Measurements from ENCODE around the gene VCP.

Gene VCP

DNA sequence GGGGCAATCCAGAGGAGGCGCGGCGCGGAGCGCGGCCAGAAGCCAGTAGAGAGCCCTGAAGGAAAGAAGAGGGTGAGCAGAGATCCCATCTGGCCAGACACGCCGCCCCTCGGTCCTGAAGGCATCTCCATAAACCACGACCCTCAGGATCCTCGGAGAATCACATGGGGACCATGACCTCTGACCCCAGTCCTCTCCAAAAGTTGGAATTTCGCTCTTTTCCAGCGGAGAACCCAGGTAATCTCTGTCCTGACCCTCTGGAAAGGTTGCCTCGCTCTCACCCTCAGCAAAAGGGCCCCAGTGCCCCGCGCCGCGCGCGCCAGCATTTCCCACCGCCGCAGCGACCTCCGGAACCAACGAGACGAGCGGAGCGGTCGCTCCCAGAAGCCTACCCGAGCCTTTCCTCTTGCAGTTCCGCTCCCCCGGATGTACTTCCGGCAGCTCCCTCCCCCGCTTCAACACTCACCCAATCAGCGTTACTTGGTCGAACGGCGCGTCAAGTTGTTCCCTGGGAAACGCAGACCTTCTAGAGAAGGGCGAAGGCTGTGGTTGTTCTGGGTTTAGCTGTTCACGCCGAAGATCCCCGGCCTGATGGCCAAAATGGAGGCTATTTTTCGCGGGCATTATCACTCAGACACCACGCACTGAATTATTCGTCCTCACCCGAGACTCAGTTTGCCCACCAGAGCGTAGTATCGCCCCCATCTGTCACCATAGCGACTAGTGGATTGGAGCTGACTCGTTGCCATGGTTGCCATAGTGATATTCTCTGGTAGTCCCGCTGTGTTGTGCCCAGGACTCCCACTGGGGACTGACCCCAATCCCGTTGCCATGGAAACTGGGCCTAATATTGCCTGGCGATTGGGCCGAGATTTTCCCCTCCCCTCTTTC is 30.6 kb upstream of the VCP start, which contains the start of gene STOML2:
Gene STOML2, minus strand, starts transcription at position 363 of the 891 bp plus-strand sequence. Its CDS starts 37 bp downstream, at position 326.
- DNase-seq = peak; percentile 92

DNA sequence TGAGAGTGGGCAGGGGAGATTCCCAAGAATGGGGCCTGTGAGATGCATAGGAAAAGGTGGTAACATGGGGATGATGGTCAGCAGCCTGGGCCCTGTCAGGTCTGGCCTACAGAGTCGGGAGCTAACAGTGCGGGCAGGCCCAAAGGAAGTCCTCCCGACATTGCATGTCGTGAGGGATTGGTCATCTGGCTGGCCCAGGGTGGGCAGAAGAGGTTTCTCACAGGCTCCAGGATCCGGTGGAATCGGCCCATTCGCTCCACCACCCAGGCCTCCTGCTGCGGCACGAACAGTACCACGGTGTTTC is 30.0 kb upstream of the VCP start:
- no peak for DNase-seq

GRCh38 chr9:35097573-35097972 is 25.1 kb upstream of the VCP start:
- no peak for DNase-seq

DNA sequence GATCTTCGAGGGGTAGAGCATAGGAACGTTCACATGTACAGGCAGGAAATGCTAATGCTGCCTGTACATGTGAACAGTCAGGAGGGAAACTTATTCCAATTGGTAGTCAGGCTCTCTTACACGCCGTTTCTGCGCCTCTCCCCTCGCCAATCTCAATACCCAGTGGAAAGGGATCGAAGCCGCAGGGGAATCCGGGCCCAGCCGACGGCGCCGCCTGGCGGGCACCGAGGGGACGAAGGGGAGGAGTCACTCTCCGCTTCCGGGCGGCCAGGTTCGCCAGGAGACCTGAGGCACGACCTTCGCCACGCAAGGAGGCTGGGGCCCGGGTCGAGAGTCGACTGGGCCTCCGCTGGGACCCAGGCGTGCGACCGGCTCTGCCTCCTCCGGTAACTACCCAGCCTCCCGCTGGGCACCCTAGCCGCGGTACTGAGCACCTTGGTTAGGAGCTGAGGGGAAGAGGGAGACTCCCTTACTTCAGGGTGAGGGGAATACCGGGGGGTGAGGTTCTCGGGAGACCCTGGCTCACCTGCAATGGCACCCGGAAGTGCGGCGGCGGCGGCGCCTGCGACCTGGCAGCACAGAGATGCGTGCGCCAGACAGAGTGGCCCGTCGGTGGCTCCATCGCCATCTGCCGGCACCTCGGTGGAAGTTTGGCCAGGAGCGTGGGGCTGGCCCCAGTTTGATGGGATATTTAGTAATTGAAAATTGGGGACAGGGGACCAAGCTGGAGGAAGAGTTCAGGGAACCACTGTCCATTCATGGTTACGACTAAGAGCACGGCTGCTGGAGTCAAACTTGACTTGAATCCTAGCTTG is 23.8 kb upstream of the VCP start, which contains the start of gene PIGO:
Gene PIGO, minus strand, starts transcription at position 557 of the 815 bp plus-strand sequence. CDS start 1,026 bp downstream, outside the sequence.
- peak; percentile 93 for DNase-seq

DNA sequence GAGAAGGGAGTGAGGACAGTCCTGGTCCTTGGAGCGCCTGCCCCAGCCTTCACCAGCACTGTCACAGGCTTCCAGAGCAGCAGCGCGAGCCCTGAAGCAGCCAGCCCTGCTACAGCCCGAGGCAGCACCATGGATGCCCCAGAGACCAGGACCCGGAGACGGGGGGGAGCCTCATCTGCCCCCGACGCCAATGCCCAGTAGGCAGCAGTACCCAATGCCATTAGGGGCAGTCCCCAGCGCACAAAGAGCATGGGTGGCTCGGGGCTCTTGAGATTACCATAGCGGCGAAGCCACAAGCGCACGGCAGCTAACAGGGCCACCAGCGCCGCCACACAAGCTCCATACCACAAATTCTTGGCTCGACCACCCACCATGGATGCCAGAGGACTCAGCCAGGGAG is 19.1 kb upstream of the VCP start:
- DNase-seq = no peak

GRCh38 chr9:35089434-35089833 is 17.0 kb upstream of the VCP start:
- DNase-seq = no peak

DNA sequence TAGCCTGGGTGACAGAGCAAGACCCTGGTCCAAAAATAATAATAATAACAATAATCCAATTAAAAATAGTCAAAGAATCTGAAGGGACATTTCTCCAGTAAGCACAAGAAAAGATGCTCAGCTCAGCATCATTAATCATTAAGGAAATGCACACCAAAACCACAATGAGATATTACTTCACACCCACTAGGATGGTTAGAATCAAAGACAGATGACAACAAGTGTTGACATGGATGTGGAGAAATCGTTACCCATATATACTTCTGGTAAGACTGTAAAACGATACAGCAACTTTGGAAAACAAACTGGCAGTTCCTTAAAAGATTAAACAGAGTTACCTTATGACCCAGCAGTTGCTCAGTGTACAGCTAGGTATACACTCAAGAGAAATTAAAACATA is 12.7 kb upstream of the VCP start:
- no peak for DNase-seq

DNA sequence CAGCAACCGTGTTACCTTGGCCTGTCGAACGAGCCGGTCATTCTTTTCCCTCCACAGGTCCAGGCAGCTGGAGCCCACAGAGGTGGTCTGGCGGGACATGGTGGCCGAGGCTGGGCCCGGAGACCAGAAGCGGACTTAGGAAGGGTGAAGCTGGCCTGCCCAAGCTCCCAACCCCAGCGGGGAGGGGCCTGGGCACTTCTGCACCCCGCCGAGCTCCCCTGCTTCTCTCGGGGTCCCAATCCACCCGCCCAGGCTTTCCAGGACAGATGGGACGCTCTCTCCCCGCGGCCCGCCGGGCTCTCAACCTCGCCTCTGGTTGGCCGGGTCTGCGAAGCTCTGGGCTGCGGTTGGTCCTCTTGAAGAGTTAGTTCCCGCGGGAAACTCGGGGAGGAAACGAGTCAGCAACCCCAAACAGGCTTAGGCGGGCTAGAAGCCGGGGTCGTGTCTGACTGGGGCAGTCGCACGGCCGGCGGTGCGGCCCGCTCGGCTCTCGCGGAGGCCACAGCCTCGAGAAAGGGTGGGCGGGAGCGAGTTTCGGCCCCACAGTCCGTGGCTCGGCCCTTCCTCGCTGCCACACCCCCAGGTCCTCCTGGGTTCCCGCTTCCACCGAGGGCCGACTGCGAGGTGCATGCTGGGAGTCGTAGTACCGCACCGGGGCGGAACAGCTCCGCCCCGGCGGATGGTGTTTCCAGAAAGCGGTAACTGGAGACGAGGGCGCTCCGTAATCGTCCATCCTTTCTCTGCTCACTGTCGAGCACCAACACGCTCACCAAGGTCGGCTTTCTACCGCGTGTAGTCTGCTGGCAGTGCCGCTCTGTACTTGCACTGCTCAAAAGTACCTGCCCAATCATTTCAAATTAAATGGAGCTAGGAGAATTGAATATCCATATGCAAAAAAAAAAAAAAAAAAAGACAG is 7.3 kb upstream of the VCP start, which contains the start of gene FANCG:
Gene FANCG, minus strand, starts transcription at position 517 of the 916 bp plus-strand sequence. Its CDS starts 418 bp downstream, at position 99.
- peak; percentile 83 for DNase-seq

GRCh38 chr9:35079041-35079425 is 6.6 kb upstream of the VCP start:
- DNase-seq = no peak

DNA sequence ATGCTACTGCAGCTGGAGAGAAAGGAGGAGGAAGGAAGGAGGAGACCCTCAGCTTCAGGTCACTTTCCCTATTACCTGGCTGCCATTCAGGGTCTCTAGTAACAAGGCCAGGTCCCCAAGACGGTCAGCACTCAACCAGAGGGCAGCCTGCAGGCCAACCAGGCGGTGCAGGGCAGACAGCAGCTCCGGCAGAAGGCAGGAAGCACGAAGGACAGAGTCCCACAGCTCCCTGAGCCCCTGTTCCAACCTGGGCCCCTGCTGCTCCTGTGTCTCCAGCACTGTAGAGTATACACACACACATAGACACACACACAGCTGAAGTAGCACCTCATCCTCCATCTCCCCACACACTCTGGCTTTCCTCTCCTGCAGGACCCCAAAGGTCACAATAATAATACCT is 5.6 kb upstream of the VCP start:
- no peak for DNase-seq

- no peak for DNase-seq
Observed at GRCh38 chr9:35076848-35077247, 4.4 kb upstream of the VCP start.

GRCh38 chr9:35075358-35075757 is 2.9 kb upstream of the VCP start:
- DNase-seq = no peak

DNA sequence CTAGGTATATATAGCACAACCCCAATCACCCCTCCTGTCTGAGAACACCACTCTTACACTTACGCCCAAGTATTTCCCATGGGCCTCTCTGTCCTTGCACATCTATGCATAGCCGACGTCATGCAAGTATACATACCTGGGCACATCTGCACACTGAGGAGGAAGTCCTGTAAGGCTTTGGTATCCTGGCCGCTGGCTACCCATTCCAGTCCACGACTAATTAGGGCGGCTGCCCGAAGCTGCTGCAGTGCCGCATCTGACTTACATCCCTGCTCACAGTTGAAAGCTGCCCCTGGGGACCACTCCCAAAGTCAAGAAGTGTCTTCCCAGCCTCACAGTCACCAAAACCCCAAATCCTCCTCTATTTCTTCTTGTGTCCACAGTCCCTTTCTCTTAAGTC is 2.4 kb upstream of the VCP start:
- no peak for DNase-seq

DNA sequence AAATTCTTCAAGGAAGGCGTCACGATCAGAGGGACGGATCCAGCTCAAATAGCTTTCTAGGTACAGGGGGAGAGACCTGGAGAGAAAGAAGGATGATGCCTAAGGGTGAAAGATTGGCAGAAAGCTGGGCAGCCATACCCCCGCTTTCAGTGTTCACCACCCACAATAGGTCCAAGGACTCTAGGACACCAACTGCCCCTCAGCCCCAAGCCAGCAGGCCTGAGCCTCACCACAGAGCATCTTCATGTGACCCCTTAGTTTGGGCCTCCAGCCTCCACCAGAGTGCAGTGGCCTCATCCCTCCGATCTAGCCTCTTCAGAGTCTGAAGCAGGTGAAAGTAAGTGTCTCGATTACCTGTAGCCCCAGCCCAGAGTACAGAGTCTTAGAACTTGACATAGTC is 1.7 kb upstream of the VCP start:
- DNase-seq = no peak

DNA sequence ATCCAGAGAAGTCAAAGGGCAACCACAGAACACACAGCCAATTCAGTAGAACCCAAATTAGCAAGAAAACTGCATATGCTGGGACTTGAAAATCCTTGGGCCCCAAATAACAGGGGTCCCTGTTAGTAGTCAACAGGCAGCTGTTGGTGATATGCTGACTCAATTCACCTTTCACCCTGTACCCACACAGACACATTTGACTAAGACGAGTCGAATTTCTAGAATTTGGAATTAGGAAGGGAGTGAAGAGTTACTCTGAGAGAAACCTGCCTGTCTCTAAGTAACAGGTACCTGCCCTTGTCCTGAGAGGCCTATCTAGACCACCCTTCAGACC is 821 bp upstream of the VCP start:
- no peak for DNase-seq

DNA sequence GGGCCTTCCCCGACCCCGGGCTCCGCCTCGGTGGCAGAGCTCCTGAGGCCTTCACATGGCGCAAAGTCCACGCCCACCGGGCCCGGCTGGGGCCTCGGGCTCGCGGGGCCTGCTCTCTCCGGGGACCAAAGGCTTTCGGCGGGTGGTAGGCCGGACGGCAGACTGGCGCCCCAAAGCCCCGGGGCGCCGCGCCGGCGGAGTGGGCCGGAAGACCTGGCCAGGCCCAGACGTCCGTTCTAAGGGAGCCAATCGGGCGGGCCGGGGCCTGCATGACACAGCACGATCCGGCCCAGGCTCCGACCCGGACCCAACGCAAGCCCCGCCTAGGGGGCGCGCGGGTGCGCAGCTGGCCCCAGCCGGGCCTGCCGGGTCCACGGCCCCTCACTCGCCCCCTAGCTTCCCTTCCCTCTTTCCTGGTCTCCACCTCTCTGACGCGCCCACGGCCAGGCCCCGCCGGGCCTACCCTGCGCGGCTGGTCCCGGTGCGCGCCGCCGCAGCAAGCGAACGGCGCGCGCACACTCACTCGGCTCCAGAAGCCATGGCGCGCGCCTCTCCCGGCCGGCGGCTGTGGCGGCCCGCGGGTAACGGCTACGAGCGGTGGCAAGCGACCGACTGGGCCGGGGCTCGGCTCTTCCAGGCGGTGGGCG is 488 bp downstream of the VCP start:
- DNase-seq = peak; percentile 77

DNA sequence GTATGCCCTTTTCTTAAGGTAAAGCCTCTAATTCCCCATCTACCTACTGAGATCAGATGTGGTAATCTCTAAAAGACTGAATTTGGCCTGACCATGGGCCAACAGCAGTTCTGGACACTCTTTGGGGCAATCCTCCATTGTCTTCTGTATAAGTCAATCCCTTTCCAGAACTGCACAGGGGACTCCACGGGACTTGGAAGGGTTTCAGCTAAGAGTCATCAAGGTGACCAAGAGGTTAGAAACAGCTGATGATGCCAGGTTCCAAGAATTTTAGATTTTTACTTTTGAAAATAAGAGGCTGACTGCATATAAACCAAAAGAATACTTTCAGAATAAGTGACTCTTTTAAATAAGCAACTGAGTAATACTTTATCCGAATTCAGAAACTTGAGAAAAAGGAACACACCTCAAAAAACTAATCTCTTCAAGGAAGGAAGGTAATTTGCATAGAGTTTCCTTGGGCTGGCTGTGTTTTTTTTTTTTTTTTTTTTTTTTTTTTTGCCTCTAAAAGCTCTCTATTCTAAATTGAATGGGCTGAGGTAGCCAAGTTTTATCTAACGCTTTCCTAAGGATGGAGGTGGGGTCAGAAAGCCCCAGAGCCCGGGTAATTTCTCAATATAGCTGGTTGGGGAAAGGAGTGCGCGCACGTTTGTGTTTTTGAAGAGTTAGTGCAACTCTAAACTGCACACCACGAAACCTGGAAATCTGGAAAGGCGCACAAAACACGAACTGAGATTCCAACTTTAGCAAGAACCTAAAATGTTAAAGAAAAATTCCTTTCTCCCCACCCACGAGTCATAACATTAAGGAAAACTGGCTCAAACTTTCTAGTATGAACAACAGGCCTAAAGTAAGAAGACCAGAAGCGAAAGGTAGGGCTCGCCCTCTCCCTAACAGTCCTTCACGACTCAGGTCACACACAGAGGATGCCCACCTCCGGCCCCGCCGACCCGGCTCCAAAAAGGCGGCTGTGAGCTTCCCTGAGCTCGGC is 1.3 kb downstream of the VCP start:
- DNase-seq = no peak

DNA sequence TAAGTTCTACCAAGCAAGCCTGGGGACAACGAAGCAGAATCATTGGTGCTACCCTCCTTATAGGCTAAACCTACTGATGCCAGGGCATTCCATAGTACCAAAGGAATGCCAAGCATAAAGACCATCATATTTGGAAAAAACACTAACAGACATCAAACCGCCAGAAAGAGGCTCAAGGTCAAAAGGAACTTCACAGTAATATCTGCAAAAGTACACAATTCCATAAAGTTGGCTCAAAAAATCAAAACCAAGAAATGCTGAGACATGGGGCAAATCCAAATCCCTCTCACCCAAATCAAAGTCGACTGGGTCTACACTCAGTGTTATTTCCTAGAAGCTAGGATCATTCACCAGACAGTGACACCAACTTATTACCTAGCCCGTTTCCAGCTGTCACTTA is 3.4 kb downstream of the VCP start:
- DNase-seq = no peak

GRCh38 chr9:35067056-35067455 is 5.4 kb downstream of the VCP start:
- no peak for DNase-seq

GRCh38 chr9:35060548-35061207 is 11.7 kb downstream of the VCP start:
- no peak for DNase-seq

GRCh38 chr9:35059438-35059837 is 13.0 kb downstream of the VCP start:
- no peak for DNase-seq

All from activated naive CD4-positive, alpha-beta T cell treated with anti-CD3 and anti-CD28 coated beads, Interleukin-2, amount 50 U/mL, for 16 hours (primary cell).